ENCODE results near the gene SRRM5.

GRCh38 chr19:43612374-43612773 is 486 bp downstream of the SRRM5 start:
- no peak for TF ChIP-seq GATA3 (IDR thresholded peaks at IDR 0.05; ENCODE audit: low read depth, low read length)
- TF ChIP-seq GATA2 (IDR thresholded peaks at IDR 0.05; ENCODE audit: low read depth, low read length), result no peak
